Adipocyte (in vitro differentiated cells): Measurements from ENCODE around the gene RGS5.

Experiments used
- DNase-seq: peaks from one replicate; pipeline ENCODE4 v3.0.0-alpha.2; 2015; ENCODE audit warnings: low read depth
- H3K27me3 ChIP-seq: replicated peaks from 2 replicates; pipeline ENCODE4 v1.7.0; 2013; ENCODE audit warnings: mild to moderate bottlenecking, low read length, moderate library complexity; ENCODE audit not compliant: control insufficient read depth, insufficient read depth
- H3K36me3 ChIP-seq: 2 replicates; pipeline ENCODE4 v1.7.0; 2013; ENCODE audit warnings: low read length, mild to moderate bottlenecking, moderate library complexity; ENCODE audit not compliant: control insufficient read depth, insufficient read depth, severe bottlenecking
- H3K4me1 ChIP-seq: 2 replicates; pipeline ENCODE4 v1.7.0; 2013; ENCODE audit warnings: mild to moderate bottlenecking, low read length, moderate library complexity; ENCODE audit not compliant: control insufficient read depth, insufficient read depth
- H3K4me3 ChIP-seq: 2 replicates; pipeline ENCODE4 v1.7.0; 2013; ENCODE audit warnings: mild to moderate bottlenecking, low read length, moderate library complexity
- H3K9ac ChIP-seq: 2 replicates; pipeline ENCODE4 v1.7.0; 2013; ENCODE audit warnings: mild to moderate bottlenecking, low read length, moderate library complexity
- H3K9me3 ChIP-seq: 2 replicates; pipeline ENCODE4 v1.7.0; 2013; ENCODE audit warnings: mild to moderate bottlenecking, low read length, moderate library complexity; ENCODE audit not compliant: control insufficient read depth

Gene RGS5

DNA sequence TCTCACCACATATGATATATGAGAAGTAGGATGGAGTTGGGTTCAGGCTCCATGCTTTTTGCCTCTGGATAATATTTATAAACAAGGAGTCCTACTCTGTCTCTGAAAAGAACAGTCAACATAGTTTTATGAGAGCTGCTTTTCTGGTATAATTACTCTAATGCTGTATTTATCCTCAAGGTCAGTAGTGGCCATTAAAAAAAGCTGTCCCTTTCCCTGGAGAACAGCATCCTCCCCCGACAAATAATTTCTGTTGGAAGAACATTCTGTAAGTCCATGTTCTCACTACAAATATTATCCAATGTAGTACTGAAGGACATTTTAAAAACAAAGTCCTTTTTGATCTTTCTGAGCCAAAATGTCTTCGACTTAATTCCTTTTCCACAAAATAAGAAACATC is 9.0 kb upstream of the RGS5 start:
- Histone ChIP-seq H3K36me3 (no peaks in the 10 kb centered on the region), H3K27me3 (no peaks in the 10 kb centered on the region), H3K9me3 (no peaks in the 10 kb centered on the region), H3K9ac (no peak overlapping the region), H3K4me1 (peaks cover 6% of the 10 kb centered on the region), H3K4me3 (no peak overlapping the region)
- no peak for DNase-seq

DNA sequence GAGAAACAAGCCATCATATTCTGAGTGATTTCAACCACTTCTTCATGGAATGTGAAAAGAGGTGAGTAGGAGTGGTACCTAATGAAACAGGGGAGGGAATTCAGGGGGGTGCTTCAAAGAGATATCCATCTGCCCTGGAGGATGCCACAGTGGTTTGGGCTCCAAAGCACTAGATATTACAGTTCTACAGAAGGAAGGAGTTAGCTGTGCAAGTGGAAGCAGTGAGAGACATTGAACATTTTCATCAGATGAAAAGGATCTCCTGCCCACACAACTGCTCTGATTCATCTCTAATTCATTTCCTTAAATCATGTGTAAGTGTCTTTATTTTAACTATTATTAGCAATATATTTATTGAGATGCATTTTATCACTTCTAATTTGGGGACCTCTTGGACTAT is 2.8 kb upstream of the RGS5 start:
- Histone ChIP-seq H3K4me1 (no peaks in the 10 kb centered on the region), H3K9me3 (no peaks in the 10 kb centered on the region), H3K27me3 (no peaks in the 10 kb centered on the region), H3K4me3 (no peak overlapping the region), H3K36me3 (no peaks in the 10 kb centered on the region), H3K9ac (no peak overlapping the region)
- peak; percentile 17 for DNase-seq

DNA sequence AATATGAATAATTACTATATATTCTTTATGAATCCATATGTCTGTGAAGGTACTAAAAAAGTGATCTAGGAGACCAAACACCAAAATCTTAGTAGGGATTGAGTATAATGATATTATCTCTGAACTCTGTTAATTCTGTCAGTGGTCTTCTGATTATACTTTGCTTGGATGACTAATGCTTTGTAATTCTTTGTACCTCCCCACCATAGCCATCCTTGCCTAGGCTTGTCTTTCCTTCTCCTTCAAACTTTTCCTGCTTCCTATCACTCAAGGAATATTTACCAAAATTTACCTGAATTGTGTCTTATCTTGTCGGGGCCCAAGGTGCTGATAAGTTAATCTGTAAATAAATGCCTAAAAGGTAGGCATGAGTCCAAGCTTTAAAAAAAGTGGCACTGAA is 845 bp upstream of the RGS5 start:
- H3K4me3 ChIP-seq, result no peak overlapping the region
- no peaks in the 10 kb centered on the region for H3K36me3 ChIP-seq
- no peak overlapping the region for H3K9ac ChIP-seq
- no peaks in the 10 kb centered on the region for H3K27me3 ChIP-seq
- H3K4me1 ChIP-seq, result no peaks in the 10 kb centered on the region
- H3K9me3 ChIP-seq, result no peaks in the 10 kb centered on the region
- peak; percentile 1 for DNase-seq

DNA sequence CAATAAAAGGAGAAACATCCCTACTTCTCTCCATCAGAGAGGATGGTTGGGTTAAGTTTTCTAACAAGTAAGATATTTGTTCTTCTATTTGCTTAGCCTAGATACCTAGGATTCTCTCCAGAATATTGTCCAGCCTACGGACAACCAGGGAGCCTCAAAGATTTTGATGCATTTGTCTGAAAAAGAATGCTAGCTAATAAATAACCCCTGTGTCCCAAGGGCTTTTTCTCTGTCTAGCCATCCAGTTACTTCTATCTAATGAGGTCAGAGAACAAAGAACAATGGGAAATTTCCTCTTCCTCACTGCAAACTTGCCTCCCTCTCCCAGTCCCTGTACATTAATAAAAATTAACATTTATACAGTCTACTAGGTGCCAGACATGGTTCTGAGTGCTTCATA is 810 bp downstream of the RGS5 start:
- Histone ChIP-seq H3K9ac (no peak overlapping the region), H3K4me1 (no peaks in the 10 kb centered on the region), H3K9me3 (no peaks in the 10 kb centered on the region), H3K27me3 (no peaks in the 10 kb centered on the region), H3K36me3 (no peaks in the 10 kb centered on the region), H3K4me3 (no peak overlapping the region)
- DNase-seq, result no peak

DNA sequence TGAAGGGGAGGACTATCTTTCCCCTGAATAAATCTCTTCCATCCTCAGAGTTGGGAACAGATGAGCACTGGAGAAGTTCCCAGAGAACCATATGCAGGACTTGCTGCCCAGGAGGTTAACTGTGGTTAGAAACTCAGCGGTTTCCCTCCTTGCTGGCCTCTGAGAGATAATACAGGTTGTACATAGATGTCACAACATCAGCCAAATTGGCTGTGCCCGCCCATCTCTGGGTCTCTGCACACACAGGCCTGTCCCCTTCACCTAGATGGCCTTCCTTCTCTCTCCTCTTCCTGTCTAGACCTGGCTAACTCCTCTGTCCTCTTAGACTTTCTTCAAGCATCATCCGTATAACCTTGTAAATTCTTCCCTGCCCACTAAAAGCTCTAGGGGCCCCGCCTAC is 5.7 kb downstream of the RGS5 start:
- no peak for DNase-seq
- H3K27me3 ChIP-seq, result no peaks in the 10 kb centered on the region
- H3K4me1 ChIP-seq, result no peaks in the 10 kb centered on the region
- no peaks in the 10 kb centered on the region for H3K36me3 ChIP-seq
- H3K9me3 ChIP-seq, result no peaks in the 10 kb centered on the region
- H3K4me3 ChIP-seq, result no peak overlapping the region
- H3K9ac ChIP-seq, result no peak overlapping the region

DNA sequence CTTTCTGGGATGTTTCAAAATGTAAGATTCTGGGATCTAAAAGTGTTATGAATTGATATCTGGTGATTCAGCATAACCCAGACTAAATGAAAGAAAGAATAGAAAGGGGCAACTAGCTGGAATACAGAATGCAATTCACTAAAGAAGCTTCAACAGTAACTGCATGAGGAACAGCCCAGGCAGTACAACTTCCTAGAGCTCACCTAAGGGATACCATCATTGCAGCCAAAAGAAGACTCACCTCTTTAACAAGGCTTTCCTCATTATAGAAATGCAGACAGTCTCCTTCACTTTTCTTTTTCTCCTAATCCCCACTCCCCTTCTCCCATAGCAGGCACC is 6.3 kb downstream of the RGS5 start:
- H3K36me3 ChIP-seq, result no peaks in the 10 kb centered on the region
- no peak for DNase-seq
- no peaks in the 10 kb centered on the region for H3K4me1 ChIP-seq
- H3K27me3 ChIP-seq, result no peaks in the 10 kb centered on the region
- no peak overlapping the region for H3K4me3 ChIP-seq
- no peak overlapping the region for H3K9ac ChIP-seq
- no peaks in the 10 kb centered on the region for H3K9me3 ChIP-seq

DNA sequence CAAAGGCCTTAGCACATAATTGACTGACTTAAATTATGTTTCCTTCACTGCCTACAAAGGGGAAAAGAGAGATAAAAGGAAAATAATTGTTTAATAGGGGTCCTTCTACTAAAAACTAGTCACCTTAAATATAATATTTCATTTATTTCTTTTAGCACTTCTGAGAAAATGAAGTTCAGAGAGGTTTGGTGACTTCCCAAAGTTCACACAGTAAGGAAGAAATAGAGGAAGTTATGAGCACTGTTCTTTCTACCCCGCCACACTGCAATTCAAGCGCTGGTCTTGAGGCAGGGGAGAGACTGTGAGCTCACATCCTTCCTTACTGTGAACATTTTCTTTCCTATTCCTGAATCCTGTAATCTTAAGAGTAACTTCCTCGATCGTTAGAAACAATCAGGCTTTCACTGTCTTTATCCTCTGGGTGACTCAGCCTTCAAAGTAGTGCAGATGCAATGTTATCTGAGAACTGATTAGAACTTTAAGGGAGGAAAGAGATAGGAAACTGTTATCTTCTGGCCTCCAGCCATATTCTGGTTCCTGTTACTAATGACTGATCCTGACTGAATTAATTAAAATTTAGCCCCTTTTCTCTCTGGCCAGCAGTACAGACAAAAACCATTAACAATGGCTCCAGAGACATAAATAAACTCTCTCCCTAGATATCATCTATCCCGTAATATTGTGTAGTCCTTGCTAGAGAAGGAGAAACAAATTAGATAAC is 6.8 kb downstream of the RGS5 start:
- DNase-seq, result no peak
- no peak overlapping the region for H3K9ac ChIP-seq
- no peaks in the 10 kb centered on the region for H3K4me1 ChIP-seq
- H3K27me3 ChIP-seq, result no peaks in the 10 kb centered on the region
- no peaks in the 10 kb centered on the region for H3K36me3 ChIP-seq
- no peaks in the 10 kb centered on the region for H3K9me3 ChIP-seq
- H3K4me3 ChIP-seq, result no peak overlapping the region

DNA sequence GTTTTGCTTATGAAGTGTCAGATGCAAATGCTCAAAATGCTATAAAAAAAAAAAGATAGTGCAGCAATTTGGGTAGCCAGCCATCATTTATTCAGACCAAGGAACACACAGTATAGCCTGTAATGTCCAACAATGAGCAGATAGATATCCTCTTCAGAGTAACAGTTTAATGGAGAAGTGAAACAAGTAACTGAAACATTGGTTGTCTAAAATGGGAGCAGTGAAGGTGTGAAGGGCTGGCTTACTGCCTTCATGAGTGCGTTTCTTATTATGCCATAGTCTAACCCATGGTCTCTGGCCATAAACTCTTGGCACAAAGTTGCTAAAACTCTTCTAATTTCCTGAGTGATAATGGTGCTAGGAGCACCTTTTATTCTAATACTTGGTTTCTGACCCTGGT is 11.4 kb downstream of the RGS5 start:
- no peaks in the 10 kb centered on the region for H3K36me3 ChIP-seq
- DNase-seq, result no peak
- H3K4me3 ChIP-seq, result no peak overlapping the region
- no peak overlapping the region for H3K9ac ChIP-seq
- H3K4me1 ChIP-seq, result no peaks in the 10 kb centered on the region
- H3K9me3 ChIP-seq, result no peaks in the 10 kb centered on the region
- no peaks in the 10 kb centered on the region for H3K27me3 ChIP-seq

DNA sequence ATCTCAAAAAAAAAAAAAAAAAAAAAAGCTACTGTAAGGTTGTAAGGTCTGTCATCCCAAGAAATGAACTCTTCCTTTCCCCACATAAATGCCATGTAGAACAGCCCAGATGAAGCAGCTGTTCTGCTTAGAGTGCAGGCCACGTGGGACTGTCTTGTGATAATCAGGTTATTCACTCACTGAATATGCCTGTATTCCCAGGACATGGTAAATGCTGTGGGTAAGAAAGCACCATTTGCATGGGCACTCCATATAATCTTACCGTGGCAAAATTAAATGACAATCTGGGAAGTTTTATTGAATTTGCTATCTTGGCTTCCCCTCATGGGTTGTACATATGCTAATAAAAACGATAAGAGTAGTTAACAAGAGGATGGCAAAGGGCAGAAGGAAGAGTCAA is 13.8 kb downstream of the RGS5 start:
- Histone ChIP-seq H3K36me3 (no peaks in the 10 kb centered on the region), H3K4me3 (no peak overlapping the region), H3K9ac (no peak overlapping the region), H3K9me3 (no peaks in the 10 kb centered on the region), H3K27me3 (no peaks in the 10 kb centered on the region), H3K4me1 (no peaks in the 10 kb centered on the region)
- no peak for DNase-seq

DNA sequence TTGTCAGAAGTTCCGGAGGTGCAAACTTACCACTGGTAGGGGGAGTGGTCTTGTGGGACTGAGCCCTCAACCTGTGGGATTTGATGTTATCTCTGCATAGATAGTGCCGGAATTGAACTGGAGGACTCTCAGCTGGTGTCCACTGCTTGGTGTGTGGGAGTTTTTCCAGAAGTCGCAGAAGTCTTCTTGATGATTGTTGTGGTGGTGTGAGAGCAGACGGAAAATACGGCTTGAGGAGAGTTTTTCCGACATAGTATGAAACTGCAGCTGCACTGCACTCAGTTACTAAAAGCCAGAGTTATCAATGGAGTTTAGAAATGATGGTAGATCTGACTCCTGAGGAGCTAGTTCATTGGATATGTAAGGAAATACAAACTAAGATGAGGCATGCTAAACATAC is 14.9 kb downstream of the RGS5 start:
- no peak overlapping the region for H3K9ac ChIP-seq

DNA sequence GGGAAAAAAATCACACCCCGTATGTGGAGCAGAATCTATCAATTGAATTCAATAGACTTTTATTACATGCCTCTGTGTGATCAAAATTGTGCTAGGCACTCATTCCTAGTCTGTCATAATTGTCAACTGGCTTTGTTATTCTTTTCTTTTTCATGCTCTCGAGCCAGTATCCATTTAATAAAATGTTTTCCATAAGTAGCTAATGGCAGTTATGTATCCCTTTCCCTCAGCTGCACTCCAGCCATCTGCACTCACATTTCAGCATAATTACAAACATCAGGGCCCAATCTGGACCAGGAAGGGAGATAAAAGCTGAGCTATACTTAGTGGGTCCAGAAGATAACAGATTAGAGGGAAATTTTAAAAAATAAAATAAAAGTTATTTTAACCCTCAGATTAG is 15.9 kb downstream of the RGS5 start:
- H3K4me1 ChIP-seq, result peaks cover 8% of the 10 kb centered on the region
- no peaks in the 10 kb centered on the region for H3K36me3 ChIP-seq
- no peak for DNase-seq
- H3K9ac ChIP-seq, result no peak overlapping the region
- no peaks in the 10 kb centered on the region for H3K9me3 ChIP-seq
- no peak overlapping the region for H3K4me3 ChIP-seq
- no peaks in the 10 kb centered on the region for H3K27me3 ChIP-seq

More for the DNA sequence above, 14.9 kb downstream of the RGS5 start:
- Histone ChIP-seq H3K4me1 (peaks cover 8% of the 10 kb centered on the region), H3K27me3 (no peaks in the 10 kb centered on the region), H3K4me3 (no peak overlapping the region), H3K36me3 (no peaks in the 10 kb centered on the region), H3K9me3 (no peaks in the 10 kb centered on the region)
- no peak for DNase-seq

DNA sequence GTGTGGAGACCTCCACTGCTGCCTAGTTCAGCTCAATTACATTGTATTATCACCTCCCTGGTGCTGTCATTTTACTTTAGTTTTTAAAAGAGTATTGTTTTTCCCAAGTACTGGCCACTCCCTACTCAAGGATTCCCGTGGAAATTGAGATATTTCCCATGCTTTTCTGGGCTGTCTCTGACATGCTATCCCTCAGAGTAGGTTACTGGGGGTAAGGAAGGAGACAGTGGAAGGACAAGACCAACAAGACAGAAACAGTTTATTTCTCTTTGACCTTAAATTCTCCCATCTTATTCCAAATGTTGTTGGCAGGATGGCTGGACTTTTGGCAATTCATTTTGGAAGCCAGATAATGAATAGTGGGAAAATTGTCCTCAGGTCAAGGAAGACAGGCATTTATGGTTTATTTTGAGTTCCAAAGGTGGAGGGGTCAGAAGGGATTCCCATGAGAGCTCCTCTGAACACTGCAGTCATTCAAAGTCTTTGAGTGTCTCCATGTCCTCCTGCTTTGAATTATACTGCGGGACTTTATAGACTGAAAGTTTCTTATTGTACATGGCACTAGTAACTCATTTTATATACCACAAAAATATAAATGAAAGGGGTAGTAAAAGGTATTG is 20.3 kb downstream of the RGS5 start:
- Histone ChIP-seq H3K27me3 (no peaks in the 10 kb centered on the region), H3K36me3 (no peaks in the 10 kb centered on the region), H3K4me3 (no peak overlapping the region), H3K9ac (no peak overlapping the region), H3K9me3 (no peaks in the 10 kb centered on the region), H3K4me1 (peaks cover 8% of the 10 kb centered on the region)
- no peak for DNase-seq
